Kidney epithelial cell (primary cell): ENCODE data around the gene TSPAN31. TPM values are rescaled to one million over a fixed set of nuclear protein-coding genes. Genes with fewer than 3 reads are reported as not detected.

Source experiments
- DNase-seq: peaks from one replicate; pipeline ENCODE4 v3.0.0-alpha.2; 2010; ENCODE audit warnings: low read depth
- H3K27me3 ChIP-seq: 2 replicates; pipeline ENCODE4 v1.6.0; 2011; ENCODE audit warnings: low read length; ENCODE audit not compliant: control insufficient read depth, insufficient read depth
- H3K36me3 ChIP-seq: 2 replicates; pipeline ENCODE4 v1.5.1; 2011; ENCODE audit warnings: low read length; ENCODE audit not compliant: control insufficient read depth, insufficient read depth
- H3K4me3 ChIP-seq: 2 replicates; pipeline ENCODE4 v1.5.1; 2011; ENCODE audit warnings: low read depth, mild to moderate bottlenecking, control low read depth, low read length
- total RNA-seq: library from RNA; depleted of rRNA; stranded (reverse); fragments of >200 nt; gene quantifications from 2 replicates; pipeline ENCODE4 v1.2.3, GENCODE V29; 2015
- TF ChIP-seq, protein P1 (sequence below): IDR thresholded peaks from 2 replicates; pipeline ENCODE4 v1.5.1; 2011; ENCODE audit warnings: mild to moderate bottlenecking, moderate library complexity, low read length, control low read depth, inconsistent platforms; ENCODE audit not compliant: insufficient read depth, poor library complexity, severe bottlenecking

The TSPAN31 gene
- total RNA-seq, 1 donor from 2014 or later, result 77.1 TPM

DNA sequence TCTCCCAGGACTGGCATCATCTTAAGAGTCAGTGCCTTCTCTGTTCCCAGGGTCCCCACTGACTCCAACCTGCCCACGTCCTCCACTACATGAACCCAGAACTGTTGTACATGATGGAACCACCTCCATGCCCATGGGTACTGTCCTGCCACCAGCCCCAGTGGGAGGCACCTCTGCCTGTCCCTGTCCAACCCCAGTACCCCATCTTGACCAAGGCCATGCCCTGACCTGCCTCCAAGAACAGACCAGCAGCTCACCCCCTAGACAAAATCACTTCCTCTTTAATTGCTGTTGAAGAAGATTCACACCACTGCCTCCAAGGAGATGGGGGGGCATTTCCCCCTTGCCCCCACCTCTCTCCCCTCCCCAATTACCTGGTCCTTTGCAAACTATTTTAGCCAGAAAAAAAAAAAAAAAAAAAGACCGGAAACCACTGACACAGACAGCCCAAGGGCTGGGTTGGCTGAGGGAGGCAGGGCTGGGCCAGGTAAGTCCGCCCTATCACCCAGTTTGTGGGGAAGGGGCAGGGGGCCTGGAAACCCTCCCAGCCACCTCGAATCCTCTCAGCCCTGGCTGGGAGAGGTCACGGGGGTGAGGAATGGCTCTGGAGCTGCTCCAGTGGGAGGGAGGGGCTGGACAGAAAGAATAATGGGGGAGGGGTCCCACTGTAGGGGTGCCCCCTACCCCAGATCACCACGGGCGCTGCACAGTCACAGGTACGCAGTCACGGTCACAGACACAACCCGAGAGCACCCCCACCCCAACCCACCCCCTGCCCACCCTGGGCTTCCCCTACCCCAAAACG is 19.7 kb upstream of the TSPAN31 start:
- DNase-seq, result no peak
- peaks cover 42% of the 10 kb centered on the region for H3K27me3 ChIP-seq
- TF ChIP-seq, protein P1, sequence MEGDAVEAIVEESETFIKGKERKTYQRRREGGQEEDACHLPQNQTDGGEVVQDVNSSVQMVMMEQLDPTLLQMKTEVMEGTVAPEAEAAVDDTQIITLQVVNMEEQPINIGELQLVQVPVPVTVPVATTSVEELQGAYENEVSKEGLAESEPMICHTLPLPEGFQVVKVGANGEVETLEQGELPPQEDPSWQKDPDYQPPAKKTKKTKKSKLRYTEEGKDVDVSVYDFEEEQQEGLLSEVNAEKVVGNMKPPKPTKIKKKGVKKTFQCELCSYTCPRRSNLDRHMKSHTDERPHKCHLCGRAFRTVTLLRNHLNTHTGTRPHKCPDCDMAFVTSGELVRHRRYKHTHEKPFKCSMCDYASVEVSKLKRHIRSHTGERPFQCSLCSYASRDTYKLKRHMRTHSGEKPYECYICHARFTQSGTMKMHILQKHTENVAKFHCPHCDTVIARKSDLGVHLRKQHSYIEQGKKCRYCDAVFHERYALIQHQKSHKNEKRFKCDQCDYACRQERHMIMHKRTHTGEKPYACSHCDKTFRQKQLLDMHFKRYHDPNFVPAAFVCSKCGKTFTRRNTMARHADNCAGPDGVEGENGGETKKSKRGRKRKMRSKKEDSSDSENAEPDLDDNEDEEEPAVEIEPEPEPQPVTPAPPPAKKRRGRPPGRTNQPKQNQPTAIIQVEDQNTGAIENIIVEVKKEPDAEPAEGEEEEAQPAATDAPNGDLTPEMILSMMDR, result no peak
- no peaks in the 10 kb centered on the region for H3K36me3 ChIP-seq
- no peak overlapping the region for H3K4me3 ChIP-seq

DNA sequence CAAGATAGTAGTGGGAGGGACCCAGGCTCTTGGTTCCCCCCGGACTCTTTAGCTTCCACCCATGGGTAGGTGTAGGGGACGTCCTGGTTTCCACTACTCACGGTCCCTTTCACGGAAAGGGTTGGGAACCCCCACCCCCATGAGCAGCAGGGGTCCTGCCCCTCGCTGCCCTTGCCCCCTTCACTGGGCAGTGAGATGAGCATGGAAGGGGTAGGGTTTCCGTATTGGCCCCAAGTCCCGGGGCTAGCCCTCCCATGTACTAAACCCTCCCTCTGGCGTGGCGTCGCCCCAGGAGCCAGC is 19.0 kb upstream of the TSPAN31 start:
- Histone ChIP-seq H3K4me3 (no peak overlapping the region), H3K27me3 (peaks cover 48% of the 10 kb centered on the region), H3K36me3 (no peaks in the 10 kb centered on the region)
- DNase-seq, result no peak
- TF ChIP-seq, protein P1, result no peak

DNA sequence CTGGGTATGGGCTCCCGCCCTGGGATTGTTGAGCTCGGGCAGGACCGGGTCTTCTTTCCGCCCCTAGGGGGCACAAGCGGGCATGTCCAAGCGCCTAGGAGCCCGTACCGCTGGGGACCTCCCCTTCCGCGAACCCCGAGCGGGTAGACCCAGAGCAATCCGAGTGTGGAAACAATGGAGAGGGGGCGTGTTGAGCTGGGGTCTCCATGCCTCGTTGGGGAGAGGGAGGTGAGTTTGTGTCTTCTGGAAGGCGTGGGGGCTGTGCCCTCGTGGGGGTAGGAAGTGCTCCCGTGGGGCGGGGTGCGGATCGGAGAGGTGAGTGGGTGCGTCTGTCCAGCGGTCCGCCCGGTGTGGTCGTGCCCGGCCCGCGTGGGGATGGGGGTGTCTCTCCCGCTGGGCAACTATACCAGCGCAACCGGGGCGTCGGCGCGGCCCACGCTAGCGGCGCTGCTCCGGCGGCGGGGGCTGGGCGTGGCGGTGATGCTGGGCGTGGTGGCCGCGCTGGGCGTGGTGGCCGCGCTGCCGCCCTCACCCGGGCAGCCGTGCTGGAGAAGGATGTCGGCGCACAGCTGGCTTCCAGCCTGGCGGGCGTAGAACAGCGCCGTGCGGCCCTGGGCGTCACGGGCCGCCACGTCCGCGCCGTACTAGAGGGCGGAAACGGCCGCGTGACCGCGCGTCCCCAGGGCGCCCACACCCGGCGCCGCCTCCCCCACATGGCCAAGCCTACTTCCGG is 18.5 kb upstream of the TSPAN31 start:
- Histone ChIP-seq H3K36me3 (no peaks in the 10 kb centered on the region), H3K4me3 (peak overlapping the region; percentile 57), H3K27me3 (peaks cover 48% of the 10 kb centered on the region)
- peak; percentile 26 for DNase-seq
- TF ChIP-seq, protein P1, result peak; percentile 90

DNA sequence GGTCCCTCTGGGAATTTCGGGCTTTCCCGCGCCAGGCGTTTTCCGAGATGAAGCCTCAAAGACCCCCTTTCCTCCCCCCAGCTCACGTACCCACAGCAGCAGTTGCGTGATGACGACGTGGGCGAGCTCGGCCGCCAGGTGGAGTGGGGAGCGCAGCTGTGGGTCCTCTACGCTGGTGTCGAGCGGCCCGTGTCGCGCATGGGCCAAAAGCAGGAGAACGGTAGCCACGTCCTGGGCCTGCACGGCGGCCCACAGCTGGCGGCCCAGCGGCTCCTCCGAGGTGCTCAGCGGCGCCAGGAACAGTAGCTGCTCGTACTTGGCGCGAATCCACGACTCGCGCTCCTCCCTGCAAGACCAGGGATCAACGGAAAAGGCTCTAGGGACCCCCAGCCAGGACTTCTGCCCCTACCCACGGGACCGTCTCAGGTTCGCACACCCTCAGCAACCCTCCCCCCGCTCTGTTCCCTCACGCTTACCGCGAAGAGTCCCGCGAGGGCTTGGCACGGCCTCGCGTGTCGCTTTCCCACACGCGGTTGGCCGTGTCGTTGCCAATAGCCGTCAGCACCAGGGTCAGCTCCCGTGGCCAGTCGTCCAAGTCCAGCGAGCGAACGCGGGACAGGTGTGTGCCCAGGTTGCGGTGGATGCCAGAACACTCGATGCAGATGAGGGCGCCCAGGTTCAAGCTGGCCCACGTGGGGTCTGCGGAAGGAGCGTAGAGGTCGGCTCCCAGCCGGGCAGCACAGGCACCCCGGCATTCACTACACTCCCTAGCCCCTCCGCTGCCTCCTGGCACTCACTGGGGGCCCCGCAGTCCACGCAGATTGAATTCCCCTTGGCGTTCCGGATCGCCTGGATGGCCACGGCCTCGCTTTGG is 17.7 kb upstream of the TSPAN31 start:
- Histone ChIP-seq H3K36me3 (no peaks in the 10 kb centered on the region), H3K27me3 (peaks cover 53% of the 10 kb centered on the region), H3K4me3 (peak overlapping the region; percentile 57)
- TF ChIP-seq, protein P1, result peak; percentile 25
- no peak for DNase-seq

DNA sequence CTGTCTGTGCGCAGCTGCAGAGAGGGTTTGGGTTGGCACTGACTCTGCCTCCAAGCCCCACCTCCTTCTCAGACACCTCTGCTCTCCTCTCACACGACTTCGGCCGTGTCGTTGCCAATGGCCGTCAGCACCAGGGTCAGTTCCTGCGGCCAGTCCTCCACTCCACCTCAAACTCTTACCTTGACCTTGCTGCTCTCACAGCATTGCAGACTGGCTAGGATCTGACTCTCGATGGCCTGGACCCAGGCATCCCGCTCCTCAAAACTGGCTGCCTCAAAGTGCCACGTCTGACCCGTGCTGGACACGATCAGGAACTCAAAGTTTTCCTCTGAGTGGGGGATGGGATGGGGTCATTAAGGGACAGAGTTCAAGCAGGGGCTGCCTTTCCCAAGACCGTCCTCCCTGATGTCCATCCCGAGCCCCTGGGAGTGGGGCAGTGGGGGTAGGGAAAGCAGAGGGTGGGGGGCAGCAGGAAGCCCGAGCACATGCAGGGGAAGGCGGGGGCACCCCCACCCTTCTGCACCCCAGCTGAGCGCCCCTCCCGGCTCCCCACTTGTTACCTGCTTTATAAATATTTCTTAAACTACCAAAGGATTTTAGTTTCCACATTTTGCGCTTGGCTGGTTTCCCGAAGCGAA is 17.0 kb upstream of the TSPAN31 start:
- no peak for DNase-seq
- Histone ChIP-seq H3K4me3 (no peak overlapping the region), H3K36me3 (no peaks in the 10 kb centered on the region), H3K27me3 (peaks cover 60% of the 10 kb centered on the region)
- TF ChIP-seq, protein P1, result no peak
